Activated CD8-positive, alpha-beta memory T cell treated with anti-CD3 and anti-CD28 coated beads for 1 hour (primary cell): Measurements from ENCODE around the gene SLCO2B1.
"Not testable (repeated sequence)": the region's sequence is repeated elsewhere in the genome, so short reads cannot be mapped to it uniquely, and the experiment has no call there.

Experiments used
- DNase-seq, 2 donors: peaks; one replicate each; pipeline ENCODE4 v3.0.0-alpha.2; 2020; ENCODE audit warnings: low read depth in 1 of 2; ENCODE audit errors: extremely low read depth in 1 of 2

Gene SLCO2B1

GRCh38 chr11:75150879-75151278, at the start of gene SLCO2B1:
Gene SLCO2B1 (plus strand): TSS chr11:75151107. CDS start chr11:75151382, 275 bp downstream.
- no peak for DNase-seq

GRCh38 chr11:75101424-75102128, 49.3 kb upstream of the SLCO2B1 start:
- no peak for DNase-seq

- no peak for DNase-seq
Measured at GRCh38 chr11:75103380-75104026, 47.4 kb upstream of the SLCO2B1 start.

- no peak for DNase-seq
Measured at GRCh38 chr11:75105462-75105925, 45.4 kb upstream of the SLCO2B1 start.

- not testable (repeated sequence) for DNase-seq
Measured at GRCh38 chr11:75105967-75106681, 44.8 kb upstream of the SLCO2B1 start.

- DNase-seq: no peak
Measured at GRCh38 chr11:75107187-75107586, 43.7 kb upstream of the SLCO2B1 start.

GRCh38 chr11:75112200-75112599, 38.7 kb upstream of the SLCO2B1 start:
- DNase-seq: no peak

GRCh38 chr11:75113030-75113429, 37.9 kb upstream of the SLCO2B1 start:
- DNase-seq: no peak

- no peak for DNase-seq
Measured at GRCh38 chr11:75114465-75114864, 36.4 kb upstream of the SLCO2B1 start.

- DNase-seq: no peak
Measured at GRCh38 chr11:75118577-75118976, 32.3 kb upstream of the SLCO2B1 start.

GRCh38 chr11:75126564-75126963, 24.3 kb upstream of the SLCO2B1 start:
- no peak for DNase-seq

- no peak for DNase-seq
Measured at GRCh38 chr11:75132080-75132479, 18.8 kb upstream of the SLCO2B1 start.

- no peak for DNase-seq
Measured at GRCh38 chr11:75133976-75134375, 16.9 kb upstream of the SLCO2B1 start.

GRCh38 chr11:75135021-75135650, 15.8 kb upstream of the SLCO2B1 start:
- no peak for DNase-seq

GRCh38 chr11:75135651-75136050, 15.3 kb upstream of the SLCO2B1 start:
- no peak for DNase-seq

- DNase-seq: peak; percentile 34 to 67
Measured at GRCh38 chr11:75140269-75141138, 10.4 kb upstream of the SLCO2B1 start.

GRCh38 chr11:75141166-75141565, 9.7 kb upstream of the SLCO2B1 start:
- DNase-seq: no peak

GRCh38 chr11:75142714-75143419, 8.0 kb upstream of the SLCO2B1 start:
- DNase-seq: peak; percentile 44 to 46

- DNase-seq: no peak
Measured at GRCh38 chr11:75143420-75143731, 7.5 kb upstream of the SLCO2B1 start.

- no peak for DNase-seq
Measured at GRCh38 chr11:75144716-75145014, 6.2 kb upstream of the SLCO2B1 start.
